ENCODE data around the gene OR6V1.

Gene OR6V1

DNA sequence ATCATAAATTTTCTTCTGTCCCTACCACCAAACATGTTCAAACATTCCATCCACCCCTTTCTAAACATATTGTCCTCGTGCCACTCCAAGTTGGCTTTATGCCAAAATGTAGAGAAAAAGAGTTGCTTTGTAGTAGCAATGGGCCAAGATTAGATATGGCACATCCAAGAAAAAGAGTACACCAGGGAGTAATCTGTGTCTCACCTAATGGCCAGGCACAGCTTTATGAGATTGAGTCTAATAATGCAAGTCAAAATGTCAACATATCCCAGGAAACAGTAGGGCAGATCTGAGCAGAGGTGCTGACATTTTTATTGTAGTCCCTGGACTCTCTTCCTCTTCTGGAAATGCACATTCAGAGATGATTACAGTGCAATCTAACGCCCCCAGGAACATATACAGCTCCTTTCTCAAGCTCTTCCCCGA, 5.7 kb upstream of the OR6V1 start:
- DNase-seq = no peak
- peaks cover 9% of the 10 kb centered on the region for H3K27me3 Mint-ChIP-seq (ENCODE audit: low read depth, poor library complexity)
- peak overlapping the region; percentile 8 for H3K27ac Mint-ChIP-seq
- TF ChIP-seq CTCF (IDR thresholded peaks at IDR 0.05) = no peak
- no peaks in the 10 kb centered on the region for H3K36me3 Mint-ChIP-seq (ENCODE audit: low read depth)
- peaks cover 4% of the 10 kb centered on the region for H3K9me3 Mint-ChIP-seq
- H3K4me1 Mint-ChIP-seq = peaks cover 73% of the 10 kb centered on the region
- no peak overlapping the region for H3K4me3 Mint-ChIP-seq

DNA sequence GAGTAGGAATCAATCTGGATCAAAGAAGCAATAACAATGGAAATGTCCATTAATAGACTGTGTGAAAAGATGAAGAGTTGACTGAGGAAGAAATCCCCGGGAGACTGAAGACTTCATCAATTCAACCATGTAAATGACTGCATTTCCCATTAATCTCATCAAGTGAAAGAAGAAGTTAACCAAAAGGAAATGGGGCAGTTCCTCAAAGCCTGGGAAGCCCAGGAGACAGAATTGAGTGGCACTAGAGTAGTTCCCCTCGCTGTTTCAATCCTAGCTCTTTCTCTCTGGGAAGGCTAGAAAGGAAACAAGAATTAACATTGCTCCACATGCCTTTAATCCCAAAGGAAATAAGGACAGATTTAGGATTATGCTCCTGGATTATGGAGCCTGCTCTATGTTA, 4.8 kb upstream of the OR6V1 start:
- no peak overlapping the region for H3K4me3 Mint-ChIP-seq
- peaks cover 6% of the 10 kb centered on the region for H3K27me3 Mint-ChIP-seq (ENCODE audit: low read depth, poor library complexity)
- H3K9me3 Mint-ChIP-seq = peaks cover 4% of the 10 kb centered on the region
- H3K27ac Mint-ChIP-seq = no peak overlapping the region
- DNase-seq = no peak
- no peak for TF ChIP-seq CTCF (IDR thresholded peaks at IDR 0.05)
- peaks cover 74% of the 10 kb centered on the region for H3K4me1 Mint-ChIP-seq
- no peaks in the 10 kb centered on the region for H3K36me3 Mint-ChIP-seq (ENCODE audit: low read depth)

GRCh38 chr7:143048827-143049226, 3.3 kb upstream of the OR6V1 start:
- no peak for DNase-seq

GRCh38 chr7:143049362-143049761, 2.8 kb upstream of the OR6V1 start:
- Mint-ChIP-seq H3K27me3 (ENCODE audit: low read depth, poor library complexity) (peaks cover 6% of the 10 kb centered on the region), H3K36me3 (ENCODE audit: low read depth) (no peaks in the 10 kb centered on the region), H3K4me3 (no peak overlapping the region), H3K27ac (no peak overlapping the region), H3K9me3 (peaks cover 4% of the 10 kb centered on the region), H3K4me1 (peaks cover 67% of the 10 kb centered on the region)
- TF ChIP-seq CTCF (IDR thresholded peaks at IDR 0.05) = no peak
- DNase-seq = no peak

More at GRCh38 chr7:143048827-143049226, 3.3 kb upstream of the OR6V1 start:
- no peak for TF ChIP-seq CTCF (IDR thresholded peaks at IDR 0.05)
- Mint-ChIP-seq H3K27ac (no peak overlapping the region), H3K27me3 (ENCODE audit: low read depth, poor library complexity) (peaks cover 6% of the 10 kb centered on the region), H3K36me3 (ENCODE audit: low read depth) (no peaks in the 10 kb centered on the region), H3K4me1 (peaks cover 67% of the 10 kb centered on the region), H3K4me3 (no peak overlapping the region), H3K9me3 (peaks cover 4% of the 10 kb centered on the region)

- peak; percentile 29 for DNase-seq
- no peaks in the 10 kb centered on the region for H3K36me3 Mint-ChIP-seq (ENCODE audit: low read depth)
- no peak for TF ChIP-seq CTCF (IDR thresholded peaks at IDR 0.05)
- peak overlapping the region; percentile 8 for H3K4me3 Mint-ChIP-seq
- peak overlapping the region; percentile 12 for H3K27ac Mint-ChIP-seq
- H3K27me3 Mint-ChIP-seq (ENCODE audit: low read depth, poor library complexity) = peaks cover 12% of the 10 kb centered on the region
- peaks cover 4% of the 10 kb centered on the region for H3K9me3 Mint-ChIP-seq
- peaks cover 57% of the 10 kb centered on the region for H3K4me1 Mint-ChIP-seq
These were observed 1.2 kb upstream of the OR6V1 start for GRCh38 chr7:143050931-143051330.

- no peak overlapping the region for H3K27ac Mint-ChIP-seq
- H3K4me3 Mint-ChIP-seq = no peak overlapping the region
- TF ChIP-seq CTCF (IDR thresholded peaks at IDR 0.05) = no peak
- no peaks in the 10 kb centered on the region for H3K36me3 Mint-ChIP-seq (ENCODE audit: low read depth)
- no peaks in the 10 kb centered on the region for H3K9me3 Mint-ChIP-seq
- peaks cover 32% of the 10 kb centered on the region for H3K4me1 Mint-ChIP-seq
- no peak for DNase-seq
- H3K27me3 Mint-ChIP-seq (ENCODE audit: low read depth, poor library complexity) = peaks cover 14% of the 10 kb centered on the region
These were observed 2.5 kb downstream of the OR6V1 start for GRCh38 chr7:143054621-143055020.
